Measurements from ENCODE around the gene PTPRN2.

Gene PTPRN2

GRCh38 chr7:158368449-158368848, 219.2 kb downstream of the PTPRN2 start:
- Histone ChIP-seq H3K27me3 (ENCODE audit: control insufficient read depth, insufficient read depth, low read length) (no peaks in the 10 kb centered on the region), H3K36me3 (ENCODE audit: control insufficient read depth, insufficient read depth, low read length) (no peaks in the 10 kb centered on the region), H3K4me1 (ENCODE audit: control insufficient read depth, insufficient read depth, low read length) (no peaks in the 10 kb centered on the region), H3K9me3 (ENCODE audit: control insufficient read depth, low read length) (no peaks in the 10 kb centered on the region), H3K4me3 (ENCODE audit: low read length) (no peak overlapping the region), H3K9ac (ENCODE audit: low read length) (no peak overlapping the region)

- no peak overlapping the region for H3K4me3 ChIP-seq (ENCODE audit: low read length)
- H3K4me1 ChIP-seq (ENCODE audit: control insufficient read depth, insufficient read depth, low read length), result no peaks in the 10 kb centered on the region
- no peaks in the 10 kb centered on the region for H3K9me3 ChIP-seq (ENCODE audit: control insufficient read depth, low read length)
- H3K27me3 ChIP-seq (ENCODE audit: control insufficient read depth, insufficient read depth, low read length), result no peaks in the 10 kb centered on the region
- H3K9ac ChIP-seq (ENCODE audit: low read length), result no peak overlapping the region
- H3K36me3 ChIP-seq (ENCODE audit: control insufficient read depth, insufficient read depth, low read length), result no peaks in the 10 kb centered on the region
Measured at GRCh38 chr7:158367634-158367982, 220.0 kb downstream of the PTPRN2 start.

GRCh38 chr7:158366916-158367633, 220.5 kb downstream of the PTPRN2 start:
- H3K9me3 ChIP-seq (ENCODE audit: control insufficient read depth, low read length), result no peaks in the 10 kb centered on the region
- no peak overlapping the region for H3K4me3 ChIP-seq (ENCODE audit: low read length)
- no peaks in the 10 kb centered on the region for H3K27me3 ChIP-seq (ENCODE audit: control insufficient read depth, insufficient read depth, low read length)
- H3K36me3 ChIP-seq (ENCODE audit: control insufficient read depth, insufficient read depth, low read length), result no peaks in the 10 kb centered on the region
- H3K4me1 ChIP-seq (ENCODE audit: control insufficient read depth, insufficient read depth, low read length), result no peaks in the 10 kb centered on the region
- H3K9ac ChIP-seq (ENCODE audit: low read length), result no peak overlapping the region

GRCh38 chr7:158366346-158366745, 221.3 kb downstream of the PTPRN2 start:
- Histone ChIP-seq H3K9me3 (ENCODE audit: control insufficient read depth, low read length) (no peaks in the 10 kb centered on the region), H3K36me3 (ENCODE audit: control insufficient read depth, insufficient read depth, low read length) (no peaks in the 10 kb centered on the region), H3K27me3 (ENCODE audit: control insufficient read depth, insufficient read depth, low read length) (no peaks in the 10 kb centered on the region), H3K4me3 (ENCODE audit: low read length) (no peak overlapping the region), H3K4me1 (ENCODE audit: control insufficient read depth, insufficient read depth, low read length) (no peaks in the 10 kb centered on the region), H3K9ac (ENCODE audit: low read length) (no peak overlapping the region)

- Histone ChIP-seq H3K4me1 (ENCODE audit: control insufficient read depth, insufficient read depth, low read length) (no peaks in the 10 kb centered on the region), H3K36me3 (ENCODE audit: control insufficient read depth, insufficient read depth, low read length) (no peaks in the 10 kb centered on the region), H3K9me3 (ENCODE audit: control insufficient read depth, low read length) (no peaks in the 10 kb centered on the region), H3K27me3 (ENCODE audit: control insufficient read depth, insufficient read depth, low read length) (no peaks in the 10 kb centered on the region), H3K4me3 (ENCODE audit: low read length) (no peak overlapping the region), H3K9ac (ENCODE audit: low read length) (no peak overlapping the region)
Measured at GRCh38 chr7:158365267-158365666, 222.4 kb downstream of the PTPRN2 start.

- H3K27me3 ChIP-seq (ENCODE audit: control insufficient read depth, insufficient read depth, low read length), result no peaks in the 10 kb centered on the region
- H3K4me1 ChIP-seq (ENCODE audit: control insufficient read depth, insufficient read depth, low read length), result no peaks in the 10 kb centered on the region
- H3K4me3 ChIP-seq (ENCODE audit: low read length), result no peak overlapping the region
- H3K9me3 ChIP-seq (ENCODE audit: control insufficient read depth, low read length), result no peaks in the 10 kb centered on the region
- no peaks in the 10 kb centered on the region for H3K36me3 ChIP-seq (ENCODE audit: control insufficient read depth, insufficient read depth, low read length)
- H3K9ac ChIP-seq (ENCODE audit: low read length), result no peak overlapping the region
Measured at GRCh38 chr7:158364451-158364850, 223.2 kb downstream of the PTPRN2 start.

GRCh38 chr7:158362912-158363905, 224.4 kb downstream of the PTPRN2 start:
- Histone ChIP-seq H3K4me1 (ENCODE audit: control insufficient read depth, insufficient read depth, low read length) (no peaks in the 10 kb centered on the region), H3K27me3 (ENCODE audit: control insufficient read depth, insufficient read depth, low read length) (no peaks in the 10 kb centered on the region), H3K9ac (ENCODE audit: low read length) (no peak overlapping the region), H3K9me3 (ENCODE audit: control insufficient read depth, low read length) (no peaks in the 10 kb centered on the region), H3K36me3 (ENCODE audit: control insufficient read depth, insufficient read depth, low read length) (no peaks in the 10 kb centered on the region), H3K4me3 (ENCODE audit: low read length) (no peak overlapping the region)

GRCh38 chr7:158362001-158362400, 225.6 kb downstream of the PTPRN2 start:
- H3K4me3 ChIP-seq (ENCODE audit: low read length), result no peak overlapping the region
- H3K4me1 ChIP-seq (ENCODE audit: control insufficient read depth, insufficient read depth, low read length), result peaks cover 6% of the 10 kb centered on the region
- H3K27me3 ChIP-seq (ENCODE audit: control insufficient read depth, insufficient read depth, low read length), result no peaks in the 10 kb centered on the region
- no peak overlapping the region for H3K9ac ChIP-seq (ENCODE audit: low read length)
- H3K9me3 ChIP-seq (ENCODE audit: control insufficient read depth, low read length), result no peaks in the 10 kb centered on the region
- no peaks in the 10 kb centered on the region for H3K36me3 ChIP-seq (ENCODE audit: control insufficient read depth, insufficient read depth, low read length)

GRCh38 chr7:158361326-158361946, 226.2 kb downstream of the PTPRN2 start:
- Histone ChIP-seq H3K9ac (ENCODE audit: low read length) (no peak overlapping the region), H3K9me3 (ENCODE audit: control insufficient read depth, low read length) (no peaks in the 10 kb centered on the region), H3K4me1 (ENCODE audit: control insufficient read depth, insufficient read depth, low read length) (peaks cover 12% of the 10 kb centered on the region), H3K36me3 (ENCODE audit: control insufficient read depth, insufficient read depth, low read length) (no peaks in the 10 kb centered on the region), H3K27me3 (ENCODE audit: control insufficient read depth, insufficient read depth, low read length) (no peaks in the 10 kb centered on the region), H3K4me3 (ENCODE audit: low read length) (no peak overlapping the region)

GRCh38 chr7:158358926-158359645, 228.5 kb downstream of the PTPRN2 start:
- Histone ChIP-seq H3K36me3 (ENCODE audit: control insufficient read depth, insufficient read depth, low read length) (no peaks in the 10 kb centered on the region), H3K4me3 (ENCODE audit: low read length) (no peak overlapping the region), H3K27me3 (ENCODE audit: control insufficient read depth, insufficient read depth, low read length) (no peaks in the 10 kb centered on the region), H3K4me1 (ENCODE audit: control insufficient read depth, insufficient read depth, low read length) (peaks cover 22% of the 10 kb centered on the region), H3K9ac (ENCODE audit: low read length) (no peak overlapping the region), H3K9me3 (ENCODE audit: control insufficient read depth, low read length) (no peaks in the 10 kb centered on the region)

- H3K9me3 ChIP-seq (ENCODE audit: control insufficient read depth, low read length), result no peaks in the 10 kb centered on the region
- no peaks in the 10 kb centered on the region for H3K36me3 ChIP-seq (ENCODE audit: control insufficient read depth, insufficient read depth, low read length)
- no peak overlapping the region for H3K4me3 ChIP-seq (ENCODE audit: low read length)
- peaks cover 22% of the 10 kb centered on the region for H3K4me1 ChIP-seq (ENCODE audit: control insufficient read depth, insufficient read depth, low read length)
- no peak overlapping the region for H3K9ac ChIP-seq (ENCODE audit: low read length)
- no peaks in the 10 kb centered on the region for H3K27me3 ChIP-seq (ENCODE audit: control insufficient read depth, insufficient read depth, low read length)
Measured at GRCh38 chr7:158357898-158358821, 229.5 kb downstream of the PTPRN2 start.

All from mucosa of stomach (tissue), 1 donor.